Globus pallidus (tissue), 1 donor: ENCODE data around the gene SNX25.
"Not testable (repeated sequence)": the region's sequence is repeated elsewhere in the genome, so short reads cannot be mapped to it uniquely, and the experiment has no call there.

Experiments
- DNase-seq: peaks from one replicate; pipeline ENCODE4 v3.0.0-alpha.2; 2015; ENCODE audit warnings: low spot score

Gene SNX25

DNA sequence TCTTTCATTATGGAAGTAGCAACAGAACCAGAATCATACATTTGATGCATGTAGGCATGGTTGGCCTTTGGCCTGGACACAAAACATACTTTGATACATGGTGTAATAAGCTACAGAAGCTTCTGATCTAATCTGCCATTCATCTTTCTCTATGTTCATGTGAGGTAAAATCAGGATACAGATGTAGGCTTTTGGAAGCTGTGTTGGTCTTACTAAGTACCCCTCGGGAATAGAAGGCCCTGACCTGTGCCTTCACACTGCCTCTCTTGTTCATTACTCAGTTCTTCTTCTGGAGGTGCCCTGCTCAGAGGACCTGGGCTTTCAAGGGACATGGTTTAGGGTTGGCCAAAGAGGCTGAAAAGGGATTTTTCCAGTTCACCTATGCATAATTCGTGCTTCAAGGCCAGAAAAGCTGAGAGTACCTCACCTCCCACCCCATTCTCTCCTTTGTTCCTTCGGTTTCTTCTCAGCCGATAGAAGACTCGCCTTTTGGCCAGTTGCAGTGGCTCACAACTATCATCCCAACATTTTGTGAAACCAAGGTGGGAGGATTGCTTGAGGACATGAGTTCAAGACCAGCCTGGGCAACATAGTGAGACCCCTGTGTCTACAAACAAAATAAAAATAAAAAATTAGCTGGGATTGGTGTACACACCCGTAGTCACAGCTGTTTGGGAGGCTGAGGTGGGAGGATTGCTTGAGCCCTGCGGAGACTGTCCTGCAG is 25.9 kb downstream of the SNX25 start:
- no peak for DNase-seq

DNA sequence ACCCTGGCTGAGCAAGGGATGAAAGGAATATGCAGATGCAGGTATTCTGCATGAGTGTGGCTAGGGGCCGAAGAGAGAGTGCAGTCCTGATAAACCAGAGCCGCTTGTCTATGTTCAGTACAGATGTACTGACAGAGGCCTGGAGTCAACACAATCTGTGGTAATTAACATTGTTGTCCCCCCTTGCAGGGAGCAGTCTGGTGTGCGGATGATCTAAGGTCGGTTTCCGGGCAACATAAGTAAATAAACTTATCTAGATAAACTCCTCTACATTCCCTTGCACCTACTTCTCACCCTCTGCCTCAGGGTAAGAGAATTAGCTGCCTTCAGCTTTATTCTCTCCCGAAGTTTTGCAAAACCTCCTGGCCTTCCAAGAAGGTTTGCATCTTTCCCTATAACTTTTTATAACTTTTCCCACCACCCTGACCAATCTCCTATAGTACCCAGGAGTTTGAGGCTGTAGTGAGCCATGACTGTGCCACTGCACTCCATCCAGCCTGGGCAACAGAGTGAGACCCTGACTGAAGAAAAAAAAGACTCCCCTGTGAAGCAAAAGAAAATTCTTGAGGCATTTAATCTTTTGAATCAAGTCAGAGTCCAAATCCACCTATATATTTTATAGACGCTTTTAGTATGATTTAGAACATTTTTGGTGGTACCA is 26.6 kb downstream of the SNX25 start:
- no peak for DNase-seq

GRCh38 chr4:185237175-185237574 is 27.8 kb downstream of the SNX25 start:
- DNase-seq = no peak

- no peak for DNase-seq
Measured at GRCh38 chr4:185238215-185238681, 28.9 kb downstream of the SNX25 start.

- no peak for DNase-seq
Measured at GRCh38 chr4:185238750-185239149, 29.4 kb downstream of the SNX25 start.

- not testable (repeated sequence) for DNase-seq
Measured at GRCh38 chr4:185240486-185240885, 31.1 kb downstream of the SNX25 start.

- no peak for DNase-seq
Measured at GRCh38 chr4:185242749-185243533, 33.5 kb downstream of the SNX25 start.

- no peak for DNase-seq
Measured at GRCh38 chr4:185243879-185244278, 34.5 kb downstream of the SNX25 start.

GRCh38 chr4:185244763-185245162 is 35.4 kb downstream of the SNX25 start:
- DNase-seq = no peak

- no peak for DNase-seq
Measured at GRCh38 chr4:185246453-185246852, 37.1 kb downstream of the SNX25 start.

- DNase-seq = no peak
Measured at GRCh38 chr4:185247151-185247550, 37.8 kb downstream of the SNX25 start.

DNA sequence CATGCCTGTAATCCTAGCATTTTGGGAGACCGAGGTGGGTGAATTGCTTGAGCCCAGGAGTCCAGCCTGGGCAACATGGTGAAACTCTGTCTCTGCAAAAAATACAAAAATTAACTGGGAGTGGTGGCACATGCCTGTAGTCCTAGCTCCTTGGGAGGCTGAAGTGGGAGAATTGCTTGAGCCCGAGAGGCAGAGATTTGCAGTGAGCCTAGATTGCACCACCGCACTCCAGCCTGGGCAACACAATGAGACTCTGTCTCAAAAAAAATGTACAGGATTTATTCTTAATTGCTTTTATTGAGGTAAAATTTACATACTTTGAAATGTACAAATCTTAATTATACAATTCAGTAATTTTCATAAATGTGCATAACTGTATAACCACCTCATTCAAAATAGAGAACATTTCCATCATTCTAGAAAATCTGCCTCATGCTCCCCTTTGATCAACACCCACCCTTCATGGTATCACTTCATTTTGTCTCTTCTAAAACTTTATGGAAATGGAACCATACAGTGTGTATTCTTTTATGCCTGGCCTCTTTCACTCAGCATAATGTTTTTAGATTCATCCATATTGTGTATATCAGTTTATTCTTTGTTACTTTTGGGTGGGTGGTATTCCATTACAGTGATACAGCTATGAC is 39.1 kb downstream of the SNX25 start:
- no peak for DNase-seq

GRCh38 chr4:185249105-185249504 is 39.7 kb downstream of the SNX25 start:
- DNase-seq = no peak

- no peak for DNase-seq
Measured at GRCh38 chr4:185254434-185254833, 45.0 kb downstream of the SNX25 start.

GRCh38 chr4:185255868-185256267 is 46.5 kb downstream of the SNX25 start:
- no peak for DNase-seq

DNA sequence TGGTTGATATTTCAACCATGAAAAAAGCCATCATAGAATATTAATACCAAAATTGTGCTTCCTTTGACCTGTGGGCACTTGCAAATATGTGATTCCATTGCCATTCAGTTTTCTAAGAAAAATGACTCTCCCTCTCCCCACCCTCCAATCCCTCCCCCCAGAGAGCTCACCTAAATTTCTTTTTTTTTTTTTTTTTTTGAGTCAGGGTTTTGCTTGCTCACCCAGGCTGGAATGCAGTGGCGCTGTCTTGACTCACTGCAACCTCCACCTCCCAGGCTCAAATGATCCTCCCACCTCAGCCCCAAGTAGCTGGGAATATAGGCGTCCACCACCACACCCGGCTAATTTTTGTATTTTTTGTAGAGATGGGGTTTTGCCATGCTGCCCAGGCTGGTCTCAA is 47.0 kb downstream of the SNX25 start:
- DNase-seq = no peak

- no peak for DNase-seq
Measured at GRCh38 chr4:185257086-185257485, 47.7 kb downstream of the SNX25 start.

DNA sequence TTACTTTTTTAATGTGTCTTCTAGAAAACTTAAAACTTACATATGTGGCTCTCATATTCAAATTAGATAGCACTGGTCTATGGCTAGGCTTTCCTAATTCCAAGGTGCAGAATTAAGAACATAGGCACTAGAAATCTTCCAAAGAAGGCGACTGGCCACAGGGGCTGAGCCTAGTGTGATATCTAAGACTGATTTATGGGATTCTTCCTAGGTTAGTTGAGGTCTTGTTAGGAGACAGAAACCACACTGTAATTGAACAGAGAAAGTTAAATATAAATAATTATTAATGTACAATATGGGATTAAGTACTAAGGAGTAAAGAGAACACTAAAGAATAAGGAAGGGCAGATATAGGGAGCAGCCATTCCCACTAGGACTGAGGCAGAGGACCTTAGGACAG is 48.3 kb downstream of the SNX25 start:
- no peak for DNase-seq

GRCh38 chr4:185258741-185259140 is 49.3 kb downstream of the SNX25 start:
- DNase-seq = peak; percentile 38

DNA sequence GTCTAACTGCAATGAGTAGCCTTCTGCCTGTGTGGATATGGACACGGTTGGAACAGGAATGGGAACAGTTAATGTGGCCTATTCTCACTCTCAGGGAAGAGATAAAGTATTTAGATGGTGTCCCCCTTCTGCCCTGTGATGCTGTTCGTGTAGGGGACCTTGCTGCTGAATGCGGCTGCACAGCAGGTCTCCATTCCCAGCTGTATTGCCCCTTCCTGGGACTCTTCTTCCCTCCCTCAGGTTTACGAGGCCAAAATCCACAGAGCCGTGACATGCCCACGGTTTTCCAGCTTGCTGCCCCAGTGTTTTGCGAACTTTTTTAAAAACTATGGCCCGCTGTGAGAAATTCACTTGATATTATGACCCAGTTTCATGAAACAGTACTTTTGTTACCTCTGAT is 50.3 kb downstream of the SNX25 start:
- DNase-seq = no peak

DNA sequence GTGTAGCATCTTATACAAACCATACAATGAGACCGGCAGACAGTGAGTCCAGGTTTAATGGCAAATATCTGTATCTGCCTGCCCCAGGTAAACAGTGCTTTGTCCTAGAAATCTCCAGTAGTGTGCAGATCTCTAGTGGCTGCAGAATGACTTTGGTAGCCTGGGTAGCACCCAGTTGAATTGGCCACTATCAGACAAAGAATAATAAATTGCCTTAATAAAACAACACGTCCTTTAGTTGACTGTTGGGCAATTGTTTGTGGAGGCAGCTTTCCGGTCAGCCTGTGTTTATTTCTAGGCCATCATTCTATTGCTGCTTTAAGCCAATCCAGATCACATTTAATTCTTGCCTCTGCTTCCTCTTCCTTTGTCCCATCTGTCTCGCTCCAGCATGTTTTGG is 52.5 kb downstream of the SNX25 start:
- peak; percentile 33 for DNase-seq

DNA sequence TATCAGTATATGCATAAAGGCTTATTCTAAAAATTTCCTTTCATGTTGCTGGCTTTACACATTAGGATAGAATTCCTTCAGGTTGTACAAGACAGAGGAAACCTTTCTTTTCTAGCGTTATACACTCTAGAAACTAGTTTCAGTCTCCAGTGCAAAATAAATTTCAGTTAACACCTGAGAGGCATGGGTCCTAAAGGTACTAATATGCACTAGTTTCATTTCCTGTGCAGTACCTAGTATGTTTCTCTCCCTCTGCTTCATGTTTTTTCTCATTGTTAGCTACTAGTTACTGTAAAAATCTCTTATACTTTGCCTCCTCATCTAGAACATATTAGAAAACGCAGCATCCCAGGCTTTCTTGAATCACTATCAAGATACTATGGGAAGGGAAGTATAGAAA is 54.0 kb downstream of the SNX25 start:
- DNase-seq = no peak
